H1 (cell line): ENCODE measurements around the gene FUBP3. TPM values are rescaled to one million over a fixed set of nuclear protein-coding genes. Genes with fewer than 3 reads are reported as not detected.

Source experiments
- CTCF ChIA-PET: fragments of 300-600 bp; sonication (Branson Sonifier 250); formaldehyde crosslinking; loops from one replicate; lab custom pipeline; 2021; ENCODE audit not compliant: partially characterized antibody; lab: Charles Lee
- POLR2A ChIA-PET: fragments of 300-600 bp; sonication (Branson Sonifier 250); formaldehyde crosslinking; loops from one replicate; lab custom pipeline; 2021; ENCODE audit warnings: inconsistent platforms; ENCODE audit not compliant: partially characterized antibody; lab: Charles Lee
- DNase-seq, 2 experiments: peaks; one replicate each; pipeline versions ENCODE4 v3.0.0 to v3.0.0-alpha.2; 2010 to 2022; ENCODE audit warnings: low spot score in 2 of 2, low read depth in 1 of 2, mixed read lengths in 1 of 2
- FAIRE-seq: peaks from 2 replicates; lab custom pipeline; 2011; peaks lifted over from hg19 to GRCh38; lab: Jason Lieb, UNC
- H2AFZ ChIP-seq: 2 replicates; pipeline ENCODE4 v1.8.1; 2012; ENCODE audit warnings: low read length, inconsistent platforms
- H2AK5ac ChIP-seq: 2 replicates; pipeline ENCODE4 v1.6.1; 2013; ENCODE audit warnings: low read depth, low read length
- H2BK120ac ChIP-seq: replicated peaks from 2 replicates; pipeline ENCODE3; 2013; ENCODE audit warnings: low read depth, low read length, inconsistent platforms
- H2BK12ac ChIP-seq: 2 replicates; pipeline ENCODE4 v1.6.1; 2013; ENCODE audit warnings: low read depth, low read length
- H2BK15ac ChIP-seq: 2 replicates; pipeline ENCODE4 v1.6.1; 2013; ENCODE audit warnings: low read length
- H2BK20ac ChIP-seq: 2 replicates; pipeline ENCODE4 v1.6.1; 2013; ENCODE audit warnings: low read length
- H2BK5ac ChIP-seq: 2 replicates; pipeline ENCODE4 v1.6.1; 2013; ENCODE audit warnings: low read depth, low read length
- H3K14ac ChIP-seq: 2 replicates; pipeline ENCODE4 v1.6.1; 2013; ENCODE audit warnings: inconsistent platforms; ENCODE audit not compliant: insufficient read length
- H3K18ac ChIP-seq: 2 replicates; pipeline ENCODE4 v1.6.1; 2013; ENCODE audit warnings: low read length; ENCODE audit errors: extremely low read depth
- H3K23ac ChIP-seq: 2 replicates; pipeline ENCODE4 v1.6.1; 2013; ENCODE audit warnings: inconsistent platforms; ENCODE audit not compliant: insufficient read length
- H3K23me2 ChIP-seq: 2 replicates; pipeline ENCODE4 v1.6.1; 2013; ENCODE audit warnings: low read depth, low read length
- H3K27ac ChIP-seq: 2 replicates; pipeline ENCODE4 v1.6.1; 2011; ENCODE audit warnings: low read depth, low read length, inconsistent platforms
- H3K27me3 ChIP-seq, 4 experiments: replicated peaks in 1 of 4; 1 replicate in 1 of 4; 2 replicates in 3 of 4; pipeline versions ENCODE4 v1.6.1 to v1.8.1; 2011 to 2013; ENCODE audit warnings: low read length in 3 of 4, mild to moderate bottlenecking in 3 of 4, inconsistent platforms in 2 of 4, mixed read lengths in 2 of 4, moderate library complexity in 1 of 4; ENCODE audit not compliant: control insufficient read depth in 3 of 4, insufficient read depth in 3 of 4; ENCODE audit errors: extremely low read depth in 1 of 4
- H3K36me3 ChIP-seq, 4 experiments: 2 replicates each; pipeline versions ENCODE4 v1.6.1 to v1.8.1; 2011 to 2013; ENCODE audit warnings: mild to moderate bottlenecking in 4 of 4, low read length in 3 of 4, moderate library complexity in 2 of 4, control low read depth in 1 of 4, inconsistent platforms in 1 of 4; ENCODE audit not compliant: insufficient read depth in 4 of 4, control insufficient read depth in 2 of 4
- H3K4ac ChIP-seq: replicated peaks from 2 replicates; pipeline ENCODE3; 2013; ENCODE audit warnings: low read length, low read depth, mixed read lengths, inconsistent platforms; ENCODE audit not compliant: insufficient read length
- H3K4me1 ChIP-seq, 4 experiments: replicated peaks in 1 of 4; 1 replicate in 1 of 4; 2 replicates in 3 of 4; pipeline versions ENCODE4 v1.6.1 to v1.8.1; 2011 to 2013; ENCODE audit warnings: low read length in 3 of 4, inconsistent platforms in 2 of 4, mixed read lengths in 1 of 4; ENCODE audit not compliant: insufficient read depth in 4 of 4, control insufficient read depth in 3 of 4
- H3K4me2 ChIP-seq, 2 experiments: 2 replicates each; pipeline versions ENCODE4 v1.6.1 to v1.8.1; 2011 to 2013; ENCODE audit warnings: low read depth in 2 of 2, low read length in 2 of 2, control low read depth in 1 of 2, inconsistent platforms in 1 of 2, mild to moderate bottlenecking in 1 of 2; ENCODE audit not compliant: insufficient read depth in 1 of 2
- H3K4me3 ChIP-seq, 4 experiments: fragments of 200-600, 300-600 bp in 1 of 4; sonication (generic), shearing (Covaris generic), sonication (Bioruptor Twin) in 1 of 4; 2 replicates each; pipeline versions ENCODE4 v1.5.1 to v1.8.1; 2011 to 2016; ENCODE audit warnings: low read length in 4 of 4, low read depth in 3 of 4, control low read depth in 2 of 4, inconsistent platforms in 2 of 4, mild to moderate bottlenecking in 2 of 4, mixed read lengths in 1 of 4, moderate library complexity in 1 of 4; ENCODE audit not compliant: insufficient read depth in 2 of 4; ENCODE audit errors: extremely low read depth in 1 of 4
- H3K56ac ChIP-seq: replicated peaks from 2 replicates; pipeline ENCODE3; 2013; ENCODE audit warnings: low read depth, mild to moderate bottlenecking, mixed read lengths, low read length, inconsistent platforms; ENCODE audit not compliant: insufficient read length
- H3K79me1 ChIP-seq: 2 replicates; pipeline ENCODE4 v1.6.1; 2013; ENCODE audit warnings: low read depth, low read length, control low read depth
- H3K79me2 ChIP-seq, 2 experiments: 2 replicates each; pipeline versions ENCODE4 v1.6.1 to v1.8.1; 2012 to 2013; ENCODE audit warnings: low read length in 2 of 2, mild to moderate bottlenecking in 2 of 2, inconsistent platforms in 1 of 2; ENCODE audit not compliant: insufficient read depth in 2 of 2, control insufficient read depth in 1 of 2
- H3K9ac ChIP-seq, 4 experiments: replicated peaks in 1 of 4; 1 replicate in 1 of 4; 2 replicates in 3 of 4; pipeline versions ENCODE4 v1.6.1 to v1.8.1; 2011 to 2013; ENCODE audit warnings: low read depth in 3 of 4, low read length in 3 of 4, control low read depth in 2 of 4, mild to moderate bottlenecking in 2 of 4, moderate library complexity in 2 of 4, inconsistent platforms in 1 of 4; ENCODE audit errors: extremely low read depth in 1 of 4
- H3K9me3 ChIP-seq, 2 experiments: 2 replicates each; pipeline versions ENCODE4 v1.6.1 to v1.8.1; 2012 to 2013; ENCODE audit warnings: mild to moderate bottlenecking in 2 of 2, moderate library complexity in 2 of 2, control low read depth in 1 of 2, inconsistent platforms in 1 of 2, low read depth in 1 of 2, low read length in 1 of 2, mixed read lengths in 1 of 2; ENCODE audit not compliant: insufficient read depth in 2 of 2
- H4K20me1 ChIP-seq, 2 experiments: replicated peaks in 1 of 2; 2 replicates each; pipeline versions ENCODE3 to v1.8.1; 2011 to 2013; ENCODE audit warnings: inconsistent platforms in 2 of 2, low read length in 2 of 2, mild to moderate bottlenecking in 1 of 2; ENCODE audit not compliant: insufficient read depth in 2 of 2, control insufficient read depth in 1 of 2
- H4K5ac ChIP-seq: 2 replicates; pipeline ENCODE4 v1.6.1; 2013; ENCODE audit warnings: low read length, low read depth, mixed read lengths, inconsistent platforms; ENCODE audit not compliant: insufficient read length
- H4K8ac ChIP-seq: 2 replicates; pipeline ENCODE4 v1.8.0; 2013; ENCODE audit warnings: mild to moderate bottlenecking, moderate library complexity, low read length, inconsistent platforms; ENCODE audit not compliant: insufficient read depth; ENCODE audit errors: extremely low read depth
- H4K91ac ChIP-seq: replicated peaks from 2 replicates; pipeline ENCODE3; 2013; ENCODE audit warnings: low read length, mixed read lengths, inconsistent platforms; ENCODE audit not compliant: insufficient read length
- CBX5 ChIP-seq: fragments of 300-800, 300-1000 bp; sonication (generic); IDR thresholded peaks from 2 replicates; pipeline ENCODE4 v1.7.1; 2016; ENCODE audit warnings: antibody characterized with exemption, low read length, low read depth
- GTF2F1 ChIP-seq: IDR thresholded peaks from 2 replicates; pipeline ENCODE4 v1.6.1; 2012; ENCODE audit warnings: low read depth, low read length, improper control_type of control experiment, borderline replicate concordance
- MAFK ChIP-seq: IDR thresholded peaks from 2 replicates; pipeline ENCODE4 v1.6.1; 2012; ENCODE audit warnings: low read depth, mild to moderate bottlenecking, improper control_type of control experiment, low read length
- POLR2A ChIP-seq, 2 experiments: IDR thresholded peaks; 1 replicate in 1 of 2; 2 replicates in 1 of 2; pipeline ENCODE4 v1.6.1; 2011; ENCODE audit warnings: low read depth in 2 of 2, low read length in 2 of 2, mild to moderate bottlenecking in 2 of 2; ENCODE audit errors: control extremely low read depth in 1 of 2
- RXRA ChIP-seq: IDR thresholded peaks from 2 replicates; pipeline ENCODE4 v1.6.1; 2011; ENCODE audit warnings: low read depth, mild to moderate bottlenecking, low read length, moderate library complexity; ENCODE audit not compliant: insufficient read depth
- SIX5 ChIP-seq: IDR thresholded peaks from 2 replicates; pipeline ENCODE4 v1.6.1; 2011; ENCODE audit warnings: mild to moderate bottlenecking, low read depth, low read length
- SP1 ChIP-seq: IDR thresholded peaks from 2 replicates; pipeline ENCODE4 v1.6.1; 2011; ENCODE audit warnings: low read depth, low read length
- SRF ChIP-seq: IDR thresholded peaks from 2 replicates; pipeline ENCODE4 v1.6.1; 2011; ENCODE audit warnings: mild to moderate bottlenecking, low read depth, low read length, moderate library complexity
- TCF12 ChIP-seq: IDR thresholded peaks from 2 replicates; pipeline ENCODE4 v1.6.1; 2011; ENCODE audit warnings: low read depth, mild to moderate bottlenecking, low read length
- USF2 ChIP-seq: IDR thresholded peaks from 2 replicates; pipeline ENCODE4 v1.6.1; 2011; ENCODE audit warnings: low read length, improper control_type of control experiment
- YY1 ChIP-seq: IDR thresholded peaks from 2 replicates; pipeline ENCODE4 v1.6.1; 2011; ENCODE audit warnings: low read depth, mild to moderate bottlenecking, low read length
- WGBS, 2 experiments: shearing (Covaris generic) in 1 of 2; methylation state at CpG; one replicate each; pipeline versions ENCODE4 v1.1.6 to v1.1.7; 2013 to 2015; ENCODE audit warnings: low lambda C conversion rate in 2 of 2, mixed read lengths in 2 of 2, inconsistent platforms in 1 of 2, low coverage in 1 of 2, missing lambda C conversion rate in 1 of 2; ENCODE audit not compliant: insufficient replicate concordance in 2 of 2, insufficient coverage in 1 of 2, insufficient read length in 1 of 2; ENCODE audit errors: extremely low coverage in 1 of 2, missing lambda C conversion rate in 1 of 2; 5-methylcytosine and 5-hydroxymethylcytosine counted together
- polyA plus RNA-seq, 7 experiments: library from polyadenylated mRNA; depleted of rRNA in 3 of 7; stranded (reverse) in 5 of 7; unstranded in 2 of 7; fragments of >200 nt in 5 of 7; fragments of 200-250 nt in 2 of 7; gene quantifications; 1 replicate in 5 of 7; 2 replicates in 1 of 7; 4 replicates in 1 of 7; pipeline versions ENCODE4 v1.2.1 to v1.2.3, GENCODE V29; 2011 to 2013; ENCODE audit warnings: missing spikeins in 2 of 7, mixed read lengths in 2 of 7
- total RNA-seq: library from RNA; stranded (reverse); fragmentation: NEBNext Ultra II Directional; extraction: Animal tissue kit (Norgen Biotek cat#: 25700); gene quantifications from 2 replicates; pipeline ENCODE4 v1.2.1, GENCODE V29; 2021

FUBP3 gene
- total and polyA plus RNA-seq, 2 of the 8 experiments (the other 6 are each of a cell fraction or from before 2014, with no cell fraction given), result 23.7 to 76.4 TPM

- no peaks in the 10 kb centered on the region for H3K23me2 ChIP-seq
Observed at GRCh38 chr9:130597228-130597627, 17.9 kb downstream of the FUBP3 start.

More at GRCh38 chr9:130597228-130597627, 17.9 kb downstream of the FUBP3 start:
- Histone ChIP-seq H3K4me1 (peaks cover 2 to 6% (median 6%) of the 10 kb centered on the region in 4 experiments; a peak in 6 of 7 replicates), H3K9me3 (no peaks in the 10 kb centered on the region), H3K14ac (no peak overlapping the region), H3K27ac (no peak overlapping the region), H3K79me1 (peaks cover 8% of the 10 kb centered on the region), H4K91ac (no peak overlapping the region), H2BK120ac (no peak overlapping the region), H2AFZ (no peak overlapping the region), H3K56ac (no peak overlapping the region), H2AK5ac (no peak overlapping the region), H2BK15ac (no peak overlapping the region), H3K4me3 (no peak overlapping the region), H3K79me2 (peaks cover 0 to 27% of the 10 kb centered on the region in 2 experiments; a peak in 2 of 4 replicates), H3K27me3 (no peaks in the 10 kb centered on the region), H4K5ac (no peak overlapping the region), H3K4ac (no peak overlapping the region), H4K20me1 (peaks cover 5 to 7% of the 10 kb centered on the region in 2 experiments), H3K23ac (no peak overlapping the region), H2BK12ac (no peak overlapping the region)
- no peak for DNase-seq
- POLR2A ChIA-PET, result interaction anchor here (0.6 to 0.7 kb wide), 2 partner anchors 42 to 59 kb away, joined by 3 read pairs; no protein-coding TSS in a partner anchor
- FAIRE-seq, result no peak
- 89% methylated on average over 4 of the region's 4 CpGs; no CpG with 5 or more reads in 1 of the 2 experiments for WGBS, 2 experiments
- TF ChIP-seq SP1 (no peak), USF2 (no peak), RXRA (no peak), SRF (no peak), MAFK (no peak), CBX5 (no peak), TCF12 (no peak), POLR2A (IDR thresholded peaks at IDR 0.05; ENCODE audit: control extremely low read depth in 1 of 2, low read depth in 2 of 2, low read length in 2 of 2) (no peak), YY1 (no peak), SIX5 (no peak), GTF2F1 (no peak)
- TF ChIP-seq, all 59 proteins: peak for 0
- H3K4me2 ChIP-seq, result no peak overlapping the region
- H3K18ac ChIP-seq, result no peak overlapping the region
- no peak overlapping the region for H2BK5ac ChIP-seq
- CTCF ChIA-PET, result interaction anchor here (0.8 to 1.0 kb wide), 2 partner anchors 9 to 27 kb away, joined by 3 to 6 read pairs; no protein-coding TSS in a partner anchor
- H3K36me3 ChIP-seq, result peaks cover 7 to 48% (median 17%) of the 10 kb centered on the region in 4 experiments; a peak in 7 of 8 replicates
- no peak overlapping the region for H4K8ac ChIP-seq
- H3K9ac ChIP-seq, result no peak overlapping the region
- H2BK20ac ChIP-seq, result no peak overlapping the region
